Dermis microvascular lymphatic vessel endothelial cell (primary cell): ENCODE measurements around the gene BNIP1. TPM values are rescaled to one million over a fixed set of nuclear protein-coding genes. Genes with fewer than 3 reads are reported as not detected.

Source experiments
- DNase-seq, 2 donors: peaks; one replicate each; pipeline versions ENCODE4 v3.0.0 to v3.0.0-alpha.2; 2010; ENCODE audit warnings: low read depth in 2 of 2
- total RNA-seq: library from RNA; depleted of rRNA; stranded (reverse); fragments of >200 nt; gene quantifications from 2 replicates; pipeline ENCODE4 v1.2.1, GENCODE V29; 2014

BNIP1 gene
- total RNA-seq, 1 donor from 2014 or later: 13.7 TPM

DNA sequence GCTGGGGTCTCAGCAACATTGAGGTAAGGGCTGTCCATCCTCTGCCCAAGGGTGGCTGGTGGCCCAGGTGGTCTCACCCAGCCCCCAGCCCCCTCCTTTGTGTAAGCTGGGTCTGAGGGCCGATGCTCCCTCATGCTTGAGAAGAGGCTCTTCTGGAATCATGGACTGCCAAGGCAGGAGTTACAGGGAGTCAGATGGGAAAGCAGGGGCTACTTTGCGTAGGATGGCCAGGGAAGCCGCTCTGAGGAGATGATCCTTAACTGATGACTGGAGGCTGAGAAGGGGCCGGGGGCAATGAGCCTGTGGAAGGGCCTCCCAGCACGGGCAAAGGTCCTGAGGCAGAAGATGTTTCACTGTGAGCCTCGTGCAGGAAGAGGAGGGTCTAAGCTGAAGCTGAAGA lies 67.0 kb downstream of the BNIP1 start:
- no peak for DNase-seq

GRCh38 chr5:173213236-173213933 lies 69.1 kb downstream of the BNIP1 start:
- DNase-seq: no peak

Other genes with a start within 250 kb of the BNIP1 start
- 28.8 and 32.2 TPM in 2 replicates for gene RPL26L1, start 185.1 kb upstream of the BNIP1 start, total RNA-seq
- 326 and 336 TPM in 2 replicates for gene ATP6V0E1, start 160.8 kb upstream of the BNIP1 start, total RNA-seq
- gene CREBRF, start 88.2 kb upstream of the BNIP1 start, total RNA-seq: 16.3 and 21.5 TPM in 2 replicates
- gene NKX2-5, start 90.7 kb downstream of the BNIP1 start, total RNA-seq: under 0.01 TPM in 1 of 2 replicates, not detected in the other
- gene STC2, start 183.9 kb downstream of the BNIP1 start, total RNA-seq: 11.4 and 12.1 TPM in 2 replicates